Lung (tissue), 12 donors: ENCODE measurements around the gene TXLNG. TPM values are rescaled to one million over a fixed set of nuclear protein-coding genes. Genes with fewer than 3 reads are reported as not detected.

Experiments used
- ATAC-seq: fragments of 200-7000 bp; cut with Tn5 transposase; one replicate; pipeline ENCODE4 v1.9.1; 2020; ENCODE audit warnings: moderate number of reproducible peaks; ENCODE audit not compliant: insufficient read depth, low FRiP score
- DNase-seq, 3 donors: peaks; one replicate each; pipeline ENCODE4 v3.0.0-alpha.2; 2013 to 2017
- H3K27ac ChIP-seq, 2 donors: one replicate each; pipeline ENCODE4 v1.5.1; 2013; ENCODE audit warnings: mild to moderate bottlenecking in 2 of 2, moderate library complexity in 2 of 2, control low read depth in 1 of 2, inconsistent platforms in 1 of 2, low read depth in 1 of 2, low read length in 1 of 2
- H3K27me3 ChIP-seq, 3 donors: one replicate each; pipeline ENCODE4 v1.5.1; 2013; ENCODE audit warnings: low read length in 2 of 3; ENCODE audit not compliant: control insufficient read depth in 3 of 3, insufficient read depth in 3 of 3
- H3K36me3 ChIP-seq, 4 donors: one replicate each; pipeline ENCODE4 v1.5.1; 2013; ENCODE audit warnings: low read length in 4 of 4, mild to moderate bottlenecking in 1 of 4, moderate library complexity in 1 of 4; ENCODE audit not compliant: control insufficient read depth in 4 of 4, insufficient read depth in 4 of 4
- H3K4me1 ChIP-seq, 5 donors: one replicate each; pipeline ENCODE4 v1.5.1; 2013; ENCODE audit warnings: low read length in 5 of 5, mild to moderate bottlenecking in 2 of 5, moderate library complexity in 1 of 5; ENCODE audit not compliant: control insufficient read depth in 5 of 5, insufficient read depth in 5 of 5
- H3K4me3 ChIP-seq: one replicate; pipeline ENCODE4 v1.5.1; 2013; ENCODE audit warnings: mild to moderate bottlenecking, control low read depth, moderate library complexity
- H3K9ac ChIP-seq, 2 donors: one replicate each; pipeline ENCODE4 v1.5.1; 2013; ENCODE audit warnings: low read length in 2 of 2, control low read depth in 1 of 2; ENCODE audit not compliant: insufficient read depth in 1 of 2
- H3K9me3 ChIP-seq, 4 donors: one replicate each; pipeline ENCODE4 v1.5.1; 2013; ENCODE audit warnings: low read length in 3 of 4, mild to moderate bottlenecking in 1 of 4, moderate library complexity in 1 of 4; ENCODE audit not compliant: control insufficient read depth in 4 of 4, insufficient read depth in 3 of 4
- CTCF ChIP-seq: IDR thresholded peaks from 2 replicates; pipeline ENCODE4 v1.5.1; 2012; ENCODE audit warnings: mild to moderate bottlenecking; ENCODE audit errors: control extremely low read depth, extremely low read depth
- WGBS, 2 donors: extraction: QIAGEN DNeasy Blood & Tissue Kit; methylation state at CpG; one replicate each; pipeline ENCODE4 v1.1.7; 2013; 5-methylcytosine and 5-hydroxymethylcytosine counted together
- polyA plus RNA-seq, 2 donors: library from polyadenylated mRNA; stranded (reverse); fragments of 200-250 nt; gene quantifications; one replicate each; pipeline ENCODE4 v1.2.1, GENCODE V29; 2013
- total RNA-seq, 2 donors: library from RNA; depleted of rRNA in 1 of 2; stranded (reverse); fragments of >200 nt in 1 of 2; gene quantifications; one replicate each; pipeline ENCODE4 v1.2.1, GENCODE V29; 2014 to 2021
- donor health status: control.
- donor health status: control.
- donor health status: Bipolar disorder and iron deficiency.
- donor health status: healthy.
- donor health status: DM: yes; HTN: yes; CAD: no.

Gene TXLNG
- total and polyA plus RNA-seq, 4 donors, result 7.5 to 15.4 (median 9.6) TPM

- no peak for TF ChIP-seq CTCF
- WGBS, 2 donors, result 85 to 87% methylated on average over 11 of the region's 11 CpGs
- H3K4me3 ChIP-seq, result no peak overlapping the region
- no peak overlapping the region for H3K9ac ChIP-seq
- peaks cover 0 to 2% (median 0%) of the 10 kb centered on the region in 5 donors for H3K4me1 ChIP-seq
- peaks cover 0 to 28% (median 20%) of the 10 kb centered on the region in 3 donors for H3K27me3 ChIP-seq
- H3K9me3 ChIP-seq, result peaks cover 0 to 3% (median 0%) of the 10 kb centered on the region in 4 donors
- H3K36me3 ChIP-seq, result peaks cover 0 to 23% (median 15%) of the 10 kb centered on the region in 4 donors
- DNase-seq, result no peak
- H3K27ac ChIP-seq, result peak overlapping the region in 1 of 2 donors; percentile 78
- ATAC-seq, result no peak
These were observed 52.2 kb downstream of the TXLNG start for GRCh38 chrX:16838202-16839066.

GRCh38 chrX:16839219-16839851 lies 53.1 kb downstream of the TXLNG start:
- H3K9ac ChIP-seq, result no peak overlapping the region

GRCh38 chrX:16839852-16840460 lies 53.7 kb downstream of the TXLNG start:
- no peak overlapping the region for H3K9ac ChIP-seq
- peaks cover 0 to 4% (median 0%) of the 10 kb centered on the region in 5 donors for H3K4me1 ChIP-seq
- H3K4me3 ChIP-seq, result no peak overlapping the region
- DNase-seq, result no peak
- peaks cover 0 to 21% (median 19%) of the 10 kb centered on the region in 3 donors for H3K27me3 ChIP-seq
- H3K36me3 ChIP-seq, result peaks cover 0 to 25% (median 15%) of the 10 kb centered on the region in 4 donors
- peaks cover 0 to 3% (median 0%) of the 10 kb centered on the region in 4 donors for H3K9me3 ChIP-seq
- ATAC-seq, result no peak
- no peak overlapping the region for H3K27ac ChIP-seq
- no peak for TF ChIP-seq CTCF
- WGBS, 2 donors, result 87 to 92% methylated on average over 14 of the region's 14 CpGs

More at GRCh38 chrX:16839219-16839851, 53.1 kb downstream of the TXLNG start:
- no peak for ATAC-seq
- Histone ChIP-seq H3K27ac (peak overlapping the region in 1 of 2 donors; percentile 17), H3K27me3 (peaks cover 0 to 21% (median 21%) of the 10 kb centered on the region in 3 donors), H3K4me3 (no peak overlapping the region), H3K4me1 (peaks cover 0 to 4% (median 0%) of the 10 kb centered on the region in 5 donors), H3K36me3 (peaks cover 0 to 23% (median 16%) of the 10 kb centered on the region in 4 donors), H3K9me3 (peaks cover 0 to 3% (median 0%) of the 10 kb centered on the region in 4 donors)
- WGBS, 2 donors, result 71 to 86% methylated on average over 5 of the region's 5 CpGs
- TF ChIP-seq CTCF, result no peak
- no peak for DNase-seq
